Upper lobe of left lung (tissue), 6 donors: ENCODE measurements around the gene CNRIP1. TPM values are rescaled to one million over a fixed set of nuclear protein-coding genes. Genes with fewer than 3 reads are reported as not detected.
A peak's percentile ranks its signal among the peaks of the same experiment; 100 is the strongest.

Source experiments
- ATAC-seq, 2 donors: fragments of 200-7000 bp; cut with Tn5 transposase; one replicate each; pipeline ENCODE4 v1.9.1; 2022; ENCODE audit warnings: mild to moderate bottlenecking in 2 of 2, moderate library complexity in 2 of 2; ENCODE audit not compliant: low FRiP score in 2 of 2
- DNase-seq, 2 donors: peaks; one replicate each; pipeline ENCODE4 v3.0.0-alpha.2; 2019 to 2020
- H3K27ac ChIP-seq, 4 donors: fragments of 200-600 bp; sonication (generic); one replicate each; pipeline ENCODE4 v1.5.1; 2016 to 2019
- H3K27me3 ChIP-seq, 4 donors: fragments of 200-600 bp; sonication (generic); one replicate each; pipeline ENCODE4 v1.5.1; 2017 to 2019
- H3K36me3 ChIP-seq, 4 donors: fragments of 200-600 bp; sonication (generic); one replicate each; pipeline ENCODE4 v1.5.1; 2016 to 2019
- H3K4me1 ChIP-seq, 4 donors: fragments of 200-600 bp; sonication (generic); one replicate each; pipeline ENCODE4 v1.5.1; 2018 to 2019
- H3K4me3 ChIP-seq, 4 donors: fragments of 200-600 bp; sonication (generic); one replicate each; pipeline ENCODE4 v1.5.1; 2017 to 2019; ENCODE audit warnings: mild to moderate bottlenecking in 2 of 4, moderate library complexity in 1 of 4
- H3K9me3 ChIP-seq, 4 donors: fragments of 200-600 bp; sonication (generic); one replicate each; pipeline ENCODE4 v1.5.1; 2018 to 2019
- CTCF ChIP-seq, 6 experiments: fragments of 450-650 bp in 4 of 6; fragments of 200-600 bp in 2 of 6; sonication (generic) in 2 of 6; IDR thresholded peaks; one replicate each; pipeline ENCODE4 v1.5.1; 2016 to 2019; ENCODE audit warnings: antibody characterized with exemption in 6 of 6
- EP300 ChIP-seq, 4 donors: sonication (generic); formaldehyde crosslinking; IDR thresholded peaks; one replicate each; pipeline ENCODE4 v1.5.1; 2017; ENCODE audit warnings: antibody characterized with exemption in 4 of 4, control low read depth in 2 of 4
- POLR2A ChIP-seq, 4 donors: fragments of 450-650 bp; IDR thresholded peaks; one replicate each; pipeline ENCODE4 v1.5.1; 2016 to 2017; ENCODE audit warnings: antibody characterized with exemption in 4 of 4, mild to moderate bottlenecking in 2 of 4
- POLR2AphosphoS5 ChIP-seq, 2 donors: sonication (generic); formaldehyde crosslinking; IDR thresholded peaks; one replicate each; pipeline ENCODE4 v1.5.1; 2017; ENCODE audit warnings: antibody characterized with exemption in 2 of 2
- WGBS, 2 donors: methylation state at CpG; one replicate each; pipeline ENCODE4 v1.1.5; 2017 to 2018; 5-methylcytosine and 5-hydroxymethylcytosine counted together
- total RNA-seq, 6 donors: library from RNA; depleted of rRNA in 4 of 6; stranded (reverse); fragments of >200 nt in 4 of 6; gene quantifications; one replicate each; pipeline versions ENCODE4 v1.1.0 to v1.2.1, GENCODE V29; 2016 to 2021
- donor health status: DM: no; HTN: no; CAD: no; lungs with moderate emphysema.
- donor health status: DM: no; HTN: yes; CAD: no; lungs with severe emphysema.

CNRIP1 gene
- total RNA-seq, 6 donors from 2014 or later: 6.3 to 26.4 (median 10.8) TPM

- Histone ChIP-seq H3K4me1 (peaks cover 0 to 17% (median 5%) of the 10 kb centered on the region in 4 donors), H3K4me3 (no peak overlapping the region), H3K36me3 (no peaks in the 10 kb centered on the region), H3K9me3 (no peaks in the 10 kb centered on the region), H3K27me3 (no peaks in the 10 kb centered on the region), H3K27ac (no peak overlapping the region)
- no peak for ATAC-seq
- no peak for DNase-seq
- 35 to 45% methylated on average over 2 of the region's 2 CpGs for WGBS, 2 donors
- no peak for TF ChIP-seq EP300 (IDR thresholded peaks at IDR 0.05)
- TF ChIP-seq CTCF (IDR thresholded peaks at IDR 0.05): no peak
- no peak for TF ChIP-seq POLR2AphosphoS5 (IDR thresholded peaks at IDR 0.05)
- no peak for TF ChIP-seq POLR2A (IDR thresholded peaks at IDR 0.05)
These were observed 24.8 kb downstream of the CNRIP1 start for GRCh38 chr2:68294913-68295312.

GRCh38 chr2:68294187-68294586, 25.6 kb downstream of the CNRIP1 start:
- Histone ChIP-seq H3K4me1 (peaks cover 0 to 17% (median 5%) of the 10 kb centered on the region in 4 donors), H3K27ac (no peak overlapping the region), H3K9me3 (no peaks in the 10 kb centered on the region), H3K4me3 (no peak overlapping the region), H3K36me3 (no peaks in the 10 kb centered on the region), H3K27me3 (no peaks in the 10 kb centered on the region)
- DNase-seq (no peak), ATAC-seq (no peak)
- TF ChIP-seq POLR2AphosphoS5 (IDR thresholded peaks at IDR 0.05) (no peak), CTCF (IDR thresholded peaks at IDR 0.05) (no peak), EP300 (IDR thresholded peaks at IDR 0.05) (no peak), POLR2A (IDR thresholded peaks at IDR 0.05) (no peak)
- 94 to 97% methylated on average over 3 of the region's 3 CpGs for WGBS, 2 donors

DNA sequence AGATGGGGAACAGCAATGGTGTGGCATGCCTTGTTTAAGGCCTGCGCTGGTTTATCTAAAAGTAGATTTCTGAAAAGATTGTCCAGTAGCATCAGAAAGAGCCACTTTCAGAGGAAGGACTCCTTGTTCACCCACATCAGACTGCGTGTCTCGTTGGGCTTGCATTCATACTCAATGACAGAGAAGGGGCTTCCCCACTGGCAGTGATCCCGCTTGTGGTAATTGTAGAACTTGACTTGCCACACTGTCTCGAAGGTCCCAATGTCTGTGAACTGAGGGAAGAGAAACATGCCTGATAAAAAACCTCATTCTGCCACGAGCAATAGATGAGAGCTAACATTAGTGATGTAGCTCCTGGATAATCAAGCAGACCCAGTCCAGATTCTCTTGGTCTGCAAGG, 26.0 kb downstream of the CNRIP1 start:
- ATAC-seq (no peak), DNase-seq (no peak)
- TF ChIP-seq POLR2A (IDR thresholded peaks at IDR 0.05): no peak
- TF ChIP-seq CTCF (IDR thresholded peaks at IDR 0.05): no peak
- no peak for TF ChIP-seq POLR2AphosphoS5 (IDR thresholded peaks at IDR 0.05)
- TF ChIP-seq EP300 (IDR thresholded peaks at IDR 0.05): no peak
- WGBS, 2 donors: 69 to 81% methylated on average over 6 of the region's 6 CpGs
- Histone ChIP-seq H3K27me3 (no peaks in the 10 kb centered on the region), H3K27ac (no peak overlapping the region), H3K9me3 (no peaks in the 10 kb centered on the region), H3K4me1 (peaks cover 0 to 17% (median 5%) of the 10 kb centered on the region in 4 donors), H3K4me3 (no peak overlapping the region), H3K36me3 (no peaks in the 10 kb centered on the region)

GRCh38 chr2:68293024-68293423, 26.7 kb downstream of the CNRIP1 start:
- Histone ChIP-seq H3K4me1 (peaks cover 0 to 17% (median 10%) of the 10 kb centered on the region in 4 donors), H3K27ac (no peak overlapping the region), H3K27me3 (no peaks in the 10 kb centered on the region), H3K4me3 (no peak overlapping the region), H3K36me3 (no peaks in the 10 kb centered on the region), H3K9me3 (no peaks in the 10 kb centered on the region)
- TF ChIP-seq POLR2A (IDR thresholded peaks at IDR 0.05) (no peak), POLR2AphosphoS5 (IDR thresholded peaks at IDR 0.05) (no peak), CTCF (IDR thresholded peaks at IDR 0.05) (no peak), EP300 (IDR thresholded peaks at IDR 0.05) (no peak)
- DNase-seq (no peak), ATAC-seq (no peak)
- 76 to 77% methylated on average over 4 of the region's 4 CpGs for WGBS, 2 donors

DNA sequence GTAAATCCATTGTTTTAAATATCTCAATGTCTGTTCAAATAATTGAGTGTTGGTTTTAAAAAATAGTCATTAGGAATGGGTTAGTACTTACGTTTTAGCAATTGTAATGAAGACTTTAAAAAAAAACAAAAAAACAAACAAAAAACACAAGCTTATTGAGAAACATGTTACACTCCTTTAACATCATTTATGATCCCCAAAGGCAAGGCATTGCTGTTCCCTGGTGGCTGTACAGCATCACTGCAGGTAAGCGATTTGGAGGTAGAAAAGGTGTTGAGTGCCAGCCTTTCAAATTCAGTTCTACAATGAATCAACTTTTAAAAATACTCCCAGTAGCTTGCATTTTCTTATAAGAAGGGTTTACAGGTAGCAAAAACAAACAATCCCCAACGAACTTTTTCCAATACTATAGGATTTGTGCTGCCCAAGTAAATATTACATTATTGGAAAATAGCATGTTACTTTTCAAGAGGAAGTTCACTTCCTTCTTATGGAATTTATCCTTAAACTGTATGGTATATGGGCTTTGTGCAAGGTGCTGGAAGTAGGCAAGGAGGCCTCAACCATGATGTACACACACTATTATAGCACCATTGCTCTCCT, 27.5 kb downstream of the CNRIP1 start:
- Histone ChIP-seq H3K4me3 (no peak overlapping the region), H3K4me1 (peaks cover 5 to 23% (median 15%) of the 10 kb centered on the region in 4 donors), H3K36me3 (no peaks in the 10 kb centered on the region), H3K27ac (no peak overlapping the region), H3K9me3 (no peaks in the 10 kb centered on the region), H3K27me3 (no peaks in the 10 kb centered on the region)
- ATAC-seq (no peak), DNase-seq (no peak)
- WGBS, 2 donors: 45 to 56% methylated on average over 3 of the region's 3 CpGs
- TF ChIP-seq EP300 (IDR thresholded peaks at IDR 0.05) (no peak), CTCF (IDR thresholded peaks at IDR 0.05) (peak; percentile 22 to 73 (median 62))
